Activated CD8-positive, alpha-beta T cell treated with anti-CD3 and anti-CD28 coated beads for 36 hours (primary cell): Measurements from ENCODE around the gene ARHGAP10. TPM values are rescaled to one million over a fixed set of nuclear protein-coding genes. Genes with fewer than 3 reads are reported as not detected.

Experiments used
- ATAC-seq: fragments of 200-7000 bp; cut with Tn5 transposase; one replicate; pipeline ENCODE4 v1.10.0; 2021; ENCODE audit warnings: mild to moderate bottlenecking, moderate library complexity
- CTCF ChIA-PET: fragments of 350-600 bp; sonication (Branson Sonifier 250); formaldehyde crosslinking; loops from one replicate; lab custom pipeline; 2021; ENCODE audit warnings: antibody characterized with exemption; lab: Charles Lee
- POLR2A ChIA-PET: fragments of 350-600 bp; sonication (Branson Sonifier 250); formaldehyde crosslinking; loops from one replicate; lab custom pipeline; 2021; ENCODE audit warnings: antibody characterized with exemption; lab: Charles Lee
- DNase-seq: peaks from one replicate; pipeline ENCODE4 v3.0.0-alpha.2; 2020
- H3K27ac Mint-ChIP-seq: one replicate; pipeline ENCODE4 v1.8.0; 2021; ENCODE audit warnings: mild to moderate bottlenecking, mixed read lengths
- H3K27me3 Mint-ChIP-seq: one replicate; pipeline ENCODE4 v1.8.0; 2021; ENCODE audit warnings: mixed read lengths
- H3K36me3 Mint-ChIP-seq: one replicate; pipeline ENCODE4 v1.8.0; 2021; ENCODE audit warnings: low read depth, mixed read lengths
- H3K4me1 Mint-ChIP-seq: one replicate; pipeline ENCODE4 v1.8.0; 2021; ENCODE audit warnings: low read depth, mixed read lengths
- H3K4me3 Mint-ChIP-seq: one replicate; pipeline ENCODE4 v1.8.0; 2021; ENCODE audit warnings: mild to moderate bottlenecking, moderate library complexity, mixed read lengths
- H3K9me3 Mint-ChIP-seq: one replicate; pipeline ENCODE4 v1.8.0; 2021; ENCODE audit warnings: mixed read lengths
- intact Hi-C: fragments of 100-400 bp; cut with micrococcal nuclease; formaldehyde crosslinking; loops from one replicate; pipeline ENCODE4 v1.10.0; 2022
- total RNA-seq, 2 experiments: library from RNA; stranded (reverse); gene quantifications; one replicate each; pipeline ENCODE4 v1.2.3, GENCODE V29; 2021
- TF ChIP-seq, protein P1 (sequence below): fragments of 200-600 bp; IDR thresholded peaks from one replicate; pipeline ENCODE4 v1.8.0; 2022; ENCODE audit warnings: antibody characterized with exemption, mild to moderate bottlenecking

The ARHGAP10 gene
- total RNA-seq, 2 experiments from 2014 or later = 4.0 to 5.1 TPM

- ChIA-PET POLR2A (no interaction called here), CTCF (interaction anchor here (0.8 kb wide), 1 partner anchor 127 kb away, joined by 3 read pairs; no protein-coding TSS in a partner anchor)
- Mint-ChIP-seq H3K36me3 (peaks cover 2% of the 10 kb centered on the region), H3K4me1 (peaks cover 15% of the 10 kb centered on the region), H3K9me3 (no peaks in the 10 kb centered on the region), H3K27ac (no peak overlapping the region), H3K4me3 (no peak overlapping the region), H3K27me3 (no peaks in the 10 kb centered on the region)
- no peak for ATAC-seq
- DNase-seq = no peak
- TF ChIP-seq, protein P1, sequence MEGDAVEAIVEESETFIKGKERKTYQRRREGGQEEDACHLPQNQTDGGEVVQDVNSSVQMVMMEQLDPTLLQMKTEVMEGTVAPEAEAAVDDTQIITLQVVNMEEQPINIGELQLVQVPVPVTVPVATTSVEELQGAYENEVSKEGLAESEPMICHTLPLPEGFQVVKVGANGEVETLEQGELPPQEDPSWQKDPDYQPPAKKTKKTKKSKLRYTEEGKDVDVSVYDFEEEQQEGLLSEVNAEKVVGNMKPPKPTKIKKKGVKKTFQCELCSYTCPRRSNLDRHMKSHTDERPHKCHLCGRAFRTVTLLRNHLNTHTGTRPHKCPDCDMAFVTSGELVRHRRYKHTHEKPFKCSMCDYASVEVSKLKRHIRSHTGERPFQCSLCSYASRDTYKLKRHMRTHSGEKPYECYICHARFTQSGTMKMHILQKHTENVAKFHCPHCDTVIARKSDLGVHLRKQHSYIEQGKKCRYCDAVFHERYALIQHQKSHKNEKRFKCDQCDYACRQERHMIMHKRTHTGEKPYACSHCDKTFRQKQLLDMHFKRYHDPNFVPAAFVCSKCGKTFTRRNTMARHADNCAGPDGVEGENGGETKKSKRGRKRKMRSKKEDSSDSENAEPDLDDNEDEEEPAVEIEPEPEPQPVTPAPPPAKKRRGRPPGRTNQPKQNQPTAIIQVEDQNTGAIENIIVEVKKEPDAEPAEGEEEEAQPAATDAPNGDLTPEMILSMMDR = no peak
- intact Hi-C loops = no loop called here
Observed at GRCh38 chr4:147834480-147834879, 102.6 kb downstream of the ARHGAP10 start.

GRCh38 chr4:147836807-147837206, 104.9 kb downstream of the ARHGAP10 start:
- H3K27ac Mint-ChIP-seq = no peak overlapping the region
- intact Hi-C loops = no loop called here
- CTCF ChIA-PET = interaction anchor here (1.6 to 3.2 kb wide), 2 partner anchors 30 to 128 kb away, joined by 5 to 14 read pairs; no protein-coding TSS in a partner anchor
- TF ChIP-seq, protein P1 = no peak
- no peak overlapping the region for H3K4me3 Mint-ChIP-seq
- ATAC-seq (no peak), DNase-seq (no peak)
- H3K36me3 Mint-ChIP-seq = peaks cover 2% of the 10 kb centered on the region
- POLR2A ChIA-PET = interaction anchor here (1.0 kb wide), 1 partner anchor 41 kb away, joined by 3 read pairs; no protein-coding TSS in a partner anchor
- H3K4me1 Mint-ChIP-seq = peaks cover 14% of the 10 kb centered on the region
- H3K27me3 Mint-ChIP-seq = no peaks in the 10 kb centered on the region
- H3K9me3 Mint-ChIP-seq = no peaks in the 10 kb centered on the region

DNA sequence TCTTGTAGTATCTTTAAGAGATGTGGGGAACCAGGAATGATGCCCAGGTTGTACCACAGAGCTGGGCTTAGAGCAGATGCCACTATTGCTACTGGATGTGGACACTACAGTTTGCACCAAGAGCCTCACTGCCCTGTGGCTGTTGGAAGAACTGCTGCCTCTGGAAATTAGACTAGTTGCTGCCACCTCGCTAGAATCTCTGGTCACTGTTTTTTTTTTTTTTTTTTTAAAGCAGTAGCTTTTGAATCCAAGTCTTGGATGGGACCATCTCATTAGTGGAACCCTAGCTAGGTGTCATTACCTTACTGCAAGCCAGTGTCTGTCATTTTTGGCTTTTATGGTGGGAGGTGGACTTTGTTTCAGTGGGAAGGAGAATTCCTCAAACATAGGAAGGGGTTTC, 105.5 kb downstream of the ARHGAP10 start:
- POLR2A ChIA-PET = interaction anchor here (1.0 kb wide), 1 partner anchor 42 kb away, joined by 3 read pairs; no protein-coding TSS in a partner anchor
- ATAC-seq = no peak
- Mint-ChIP-seq H3K4me3 (no peak overlapping the region), H3K36me3 (no peaks in the 10 kb centered on the region), H3K9me3 (no peaks in the 10 kb centered on the region), H3K27ac (no peak overlapping the region), H3K27me3 (no peaks in the 10 kb centered on the region), H3K4me1 (peaks cover 12% of the 10 kb centered on the region)
- no peak for DNase-seq
- TF ChIP-seq, protein P1 = no peak
- CTCF ChIA-PET = interaction anchor here (3.2 kb wide), 1 partner anchor 29 kb away, joined by 14 read pairs; no protein-coding TSS in a partner anchor
- intact Hi-C loops = no loop called here

GRCh38 chr4:147837854-147838253, 106.0 kb downstream of the ARHGAP10 start:
- Mint-ChIP-seq H3K27ac (no peak overlapping the region), H3K4me1 (peaks cover 12% of the 10 kb centered on the region), H3K36me3 (no peaks in the 10 kb centered on the region), H3K4me3 (no peak overlapping the region), H3K9me3 (no peaks in the 10 kb centered on the region), H3K27me3 (no peaks in the 10 kb centered on the region)
- TF ChIP-seq, protein P1 = no peak
- CTCF ChIA-PET = interaction anchor here (3.2 kb wide), 1 partner anchor 29 kb away, joined by 14 read pairs; no protein-coding TSS in a partner anchor
- ATAC-seq (no peak), DNase-seq (no peak)
- intact Hi-C loops = no loop called here
- POLR2A ChIA-PET = interaction anchor here (1.0 kb wide), 1 partner anchor 42 kb away, joined by 3 read pairs; no protein-coding TSS in a partner anchor

- no peaks in the 10 kb centered on the region for H3K9me3 Mint-ChIP-seq
- CTCF ChIA-PET = interaction anchor here (0.7 kb wide), 1 partner anchor 20 kb away, joined by 3 read pairs; no protein-coding TSS in a partner anchor
- POLR2A ChIA-PET = no interaction called here
- H3K4me1 Mint-ChIP-seq = peaks cover 6% of the 10 kb centered on the region
- no peak overlapping the region for H3K4me3 Mint-ChIP-seq
- ATAC-seq (no peak), DNase-seq (no peak)
- no peaks in the 10 kb centered on the region for H3K27me3 Mint-ChIP-seq
- H3K36me3 Mint-ChIP-seq = no peaks in the 10 kb centered on the region
- intact Hi-C loops = no loop called here
- TF ChIP-seq, protein P1 = no peak
- no peak overlapping the region for H3K27ac Mint-ChIP-seq
Observed at GRCh38 chr4:147839200-147839599, 107.3 kb downstream of the ARHGAP10 start.
